Body of pancreas (tissue), 4 donors: ENCODE measurements around the gene SKAP1.

Experiments used
- CTCF ChIP-seq, 7 experiments: fragments of 450-650 bp in 4 of 7; fragments of 200-600 bp in 3 of 7; sonication (generic) in 3 of 7; IDR thresholded peaks; one replicate each; pipeline ENCODE4 v1.5.1; 2016 to 2019; ENCODE audit warnings: antibody characterized with exemption in 7 of 7
- POLR2A ChIP-seq, 3 donors: fragments of 450-650 bp; IDR thresholded peaks; one replicate each; pipeline ENCODE4 v1.6.1; 2016; ENCODE audit warnings: antibody characterized with exemption in 3 of 3, mild to moderate bottlenecking in 2 of 3

- no peak for TF ChIP-seq CTCF (IDR thresholded peaks at IDR 0.05)
- no peak for TF ChIP-seq POLR2A (IDR thresholded peaks at IDR 0.05)
Measured at GRCh38 chr17:48228720-48229119, 201.3 kb downstream of the SKAP1 start.
